Chondrocyte (in vitro differentiated cells): ENCODE results near the gene SELL. TPM values are rescaled to one million over a fixed set of nuclear protein-coding genes. Genes with fewer than 3 reads are reported as not detected.
"Not testable (repeated sequence)": the region's sequence is repeated elsewhere in the genome, so short reads cannot be mapped to it uniquely, and the experiment has no call there.

Experiments
- DNase-seq: peaks from one replicate; pipeline ENCODE4 v3.0.0; 2021; ENCODE audit warnings: mixed read lengths, low spot score
- H3K27ac Mint-ChIP-seq: one replicate; pipeline ENCODE4 v1.8.0; 2021; ENCODE audit warnings: mild to moderate bottlenecking, moderate library complexity, mixed read lengths; ENCODE audit not compliant: unreplicated experiment
- H3K27me3 Mint-ChIP-seq: 2 replicates; pipeline ENCODE4 v1.8.0; 2021; ENCODE audit warnings: low read depth, mixed read lengths
- H3K36me3 Mint-ChIP-seq: 2 replicates; pipeline ENCODE4 v1.8.0; 2021; ENCODE audit warnings: low read depth, mixed read lengths
- H3K4me1 Mint-ChIP-seq: 2 replicates; pipeline ENCODE4 v1.8.0; 2021; ENCODE audit warnings: low read depth, mild to moderate bottlenecking, mixed read lengths
- H3K4me3 Mint-ChIP-seq: one replicate; pipeline ENCODE4 v1.8.0; 2021; ENCODE audit warnings: mild to moderate bottlenecking, moderate library complexity, mixed read lengths; ENCODE audit not compliant: unreplicated experiment
- H3K9me3 Mint-ChIP-seq: 2 replicates; pipeline ENCODE4 v1.8.0; 2021; ENCODE audit warnings: low read depth, mixed read lengths
- CTCF ChIP-seq: fragments of 200-600 bp; sonication (generic); IDR thresholded peaks from 2 replicates; pipeline ENCODE4 v1.5.0; 2021; ENCODE audit warnings: antibody characterized with exemption, mild to moderate bottlenecking, moderate library complexity
- total RNA-seq: library from RNA; stranded (reverse); gene quantifications from 3 replicates; pipeline ENCODE4 v1.2.1, GENCODE V29; 2021

Gene SELL
- total RNA-seq, 1 donor from 2014 or later: not detected

DNA sequence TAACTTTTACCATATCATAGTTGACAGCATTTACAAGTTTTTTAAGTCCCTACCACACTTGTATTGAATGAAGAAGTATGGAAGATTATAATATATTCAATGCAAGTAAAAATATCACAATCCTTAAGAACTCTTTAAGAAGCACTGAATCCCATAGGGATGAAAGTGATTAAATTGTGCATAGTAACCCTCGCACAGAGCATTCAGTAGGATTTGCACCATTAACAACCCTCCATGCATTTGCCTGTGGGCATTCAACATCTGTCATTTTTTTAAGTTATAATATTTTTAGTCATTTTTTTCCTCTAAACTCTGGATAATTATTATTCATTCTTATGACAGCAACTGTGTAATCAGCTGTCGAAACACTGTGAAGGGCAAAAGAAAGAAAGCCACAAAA is 12.3 kb upstream of the SELL start:
- TF ChIP-seq CTCF: no peak
- H3K4me1 Mint-ChIP-seq: no peaks in the 10 kb centered on the region
- peaks cover 17% of the 10 kb centered on the region for H3K27me3 Mint-ChIP-seq
- DNase-seq: no peak
- peaks cover 4% of the 10 kb centered on the region for H3K9me3 Mint-ChIP-seq
- no peaks in the 10 kb centered on the region for H3K36me3 Mint-ChIP-seq
- no peak overlapping the region for H3K27ac Mint-ChIP-seq
- no peak overlapping the region for H3K4me3 Mint-ChIP-seq

DNA sequence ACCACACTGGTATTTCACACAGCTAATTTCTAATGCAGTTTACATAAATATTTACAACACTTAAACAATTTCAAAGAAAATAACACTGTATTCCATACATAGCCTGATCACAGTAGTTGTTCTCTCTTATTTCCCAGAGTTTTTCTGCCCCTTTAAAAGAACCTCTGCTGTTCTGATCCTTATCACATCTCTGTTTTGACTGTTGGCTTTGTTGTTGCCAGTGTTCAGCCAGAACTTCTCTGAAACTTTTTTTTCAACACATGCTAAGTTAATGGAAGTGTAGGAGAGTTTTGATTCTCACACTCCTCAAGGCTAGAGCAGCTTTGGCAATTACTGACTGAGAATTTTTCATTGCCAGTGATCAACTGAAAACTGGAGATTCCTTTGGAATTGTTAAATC is 11.4 kb upstream of the SELL start:
- Mint-ChIP-seq H3K27me3 (peaks cover 11% of the 10 kb centered on the region), H3K4me1 (no peaks in the 10 kb centered on the region), H3K9me3 (peaks cover 6% of the 10 kb centered on the region), H3K36me3 (no peaks in the 10 kb centered on the region), H3K4me3 (no peak overlapping the region), H3K27ac (no peak overlapping the region)
- no peak for DNase-seq
- TF ChIP-seq CTCF: no peak

DNA sequence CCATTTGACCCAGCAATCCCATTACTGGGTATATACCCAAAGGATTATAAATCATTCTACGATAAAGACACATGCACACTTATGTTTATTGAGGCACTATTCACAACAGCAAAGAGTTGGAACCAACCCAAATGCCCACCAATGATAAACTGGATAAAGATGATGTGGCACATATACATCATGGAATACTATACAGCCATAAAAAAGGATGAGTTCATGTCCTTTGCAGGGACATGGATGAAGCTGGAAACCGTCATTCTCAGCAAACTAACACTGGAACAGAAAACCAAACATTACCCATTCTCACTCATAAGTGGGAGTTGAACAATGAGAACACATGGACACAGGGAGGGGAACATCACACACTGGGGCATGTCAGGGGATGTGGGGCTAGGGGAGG is 3.7 kb upstream of the SELL start:
- not testable (repeated sequence) for H3K36me3 Mint-ChIP-seq, H3K4me1 Mint-ChIP-seq, H3K27ac Mint-ChIP-seq, DNase-seq, H3K4me3 Mint-ChIP-seq
- Mint-ChIP-seq H3K9me3 (peaks cover 25% of the 10 kb centered on the region), H3K27me3 (peaks cover 12% of the 10 kb centered on the region)

- not testable (repeated sequence) for H3K4me1 Mint-ChIP-seq, H3K27ac Mint-ChIP-seq, H3K36me3 Mint-ChIP-seq, DNase-seq, H3K4me3 Mint-ChIP-seq
- Mint-ChIP-seq H3K9me3 (peaks cover 22% of the 10 kb centered on the region), H3K27me3 (peaks cover 18% of the 10 kb centered on the region)
Observed at GRCh38 chr1:169713090-169713489, 1.7 kb upstream of the SELL start.

- H3K27me3 Mint-ChIP-seq: peaks cover 19% of the 10 kb centered on the region
Observed at GRCh38 chr1:169712309-169712631, 850 bp upstream of the SELL start.

GRCh38 chr1:169708647-169709046 is 2.8 kb downstream of the SELL start:
- Mint-ChIP-seq H3K27ac (no peak overlapping the region), H3K36me3 (no peaks in the 10 kb centered on the region), H3K9me3 (peaks cover 13% of the 10 kb centered on the region), H3K4me1 (peaks cover 5% of the 10 kb centered on the region), H3K4me3 (no peak overlapping the region), H3K27me3 (peaks cover 43% of the 10 kb centered on the region)
- no peak for TF ChIP-seq CTCF
- no peak for DNase-seq

More at GRCh38 chr1:169712309-169712631, 850 bp upstream of the SELL start:
- Mint-ChIP-seq H3K36me3 (no peaks in the 10 kb centered on the region), H3K4me1 (peaks cover 5% of the 10 kb centered on the region), H3K9me3 (peaks cover 21% of the 10 kb centered on the region), H3K4me3 (no peak overlapping the region), H3K27ac (no peak overlapping the region)
- no peak for DNase-seq
- peak; percentile 57 for TF ChIP-seq CTCF
